ENCODE results near the gene UPF3B.
"Not testable (repeated sequence)": the region's sequence is repeated elsewhere in the genome, so short reads cannot be mapped to it uniquely, and the experiment has no call there.

- not testable (repeated sequence) for TF ChIP-seq POLR2A, POLR2AphosphoS5 (IDR thresholded peaks at IDR 0.05; ENCODE audit: low read depth, low read length)
Measured at GRCh38 chrX:119890626-119891025, 37.9 kb upstream of the UPF3B start.
